Measurements from ENCODE around the gene GDPD5. TPM values are rescaled to one million over a fixed set of nuclear protein-coding genes. Genes with fewer than 3 reads are reported as not detected.

Gene GDPD5
- polyA plus RNA-seq, 3 donors, result 4.9 to 39.0 (median 7.6) TPM

DNA sequence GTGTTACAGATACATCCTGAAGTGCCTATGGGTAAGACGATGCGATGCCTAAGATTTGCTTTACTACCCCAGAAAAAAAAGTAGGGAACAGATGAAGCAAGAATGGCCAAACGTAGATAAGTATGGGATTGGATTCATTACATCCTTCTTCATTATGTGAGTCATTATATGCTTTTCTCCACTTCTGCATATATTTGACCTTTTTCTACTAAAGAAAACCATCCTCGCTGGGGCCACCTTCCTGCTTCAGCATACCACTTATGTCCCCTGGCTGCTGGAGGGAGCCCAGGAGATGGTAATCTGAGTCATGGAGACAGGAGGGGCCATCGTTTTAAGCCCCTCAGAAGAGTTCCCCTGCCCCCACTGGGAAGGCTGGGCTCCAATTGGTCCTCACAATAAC is 78.3 kb downstream of the GDPD5 start:
- intact Hi-C loops (cut with micrococcal nuclease), result no loop called here
- TF ChIP-seq, protein P1, sequence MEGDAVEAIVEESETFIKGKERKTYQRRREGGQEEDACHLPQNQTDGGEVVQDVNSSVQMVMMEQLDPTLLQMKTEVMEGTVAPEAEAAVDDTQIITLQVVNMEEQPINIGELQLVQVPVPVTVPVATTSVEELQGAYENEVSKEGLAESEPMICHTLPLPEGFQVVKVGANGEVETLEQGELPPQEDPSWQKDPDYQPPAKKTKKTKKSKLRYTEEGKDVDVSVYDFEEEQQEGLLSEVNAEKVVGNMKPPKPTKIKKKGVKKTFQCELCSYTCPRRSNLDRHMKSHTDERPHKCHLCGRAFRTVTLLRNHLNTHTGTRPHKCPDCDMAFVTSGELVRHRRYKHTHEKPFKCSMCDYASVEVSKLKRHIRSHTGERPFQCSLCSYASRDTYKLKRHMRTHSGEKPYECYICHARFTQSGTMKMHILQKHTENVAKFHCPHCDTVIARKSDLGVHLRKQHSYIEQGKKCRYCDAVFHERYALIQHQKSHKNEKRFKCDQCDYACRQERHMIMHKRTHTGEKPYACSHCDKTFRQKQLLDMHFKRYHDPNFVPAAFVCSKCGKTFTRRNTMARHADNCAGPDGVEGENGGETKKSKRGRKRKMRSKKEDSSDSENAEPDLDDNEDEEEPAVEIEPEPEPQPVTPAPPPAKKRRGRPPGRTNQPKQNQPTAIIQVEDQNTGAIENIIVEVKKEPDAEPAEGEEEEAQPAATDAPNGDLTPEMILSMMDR (IDR thresholded peaks at IDR 0.05), result no peak
- no peak for DNase-seq

DNA sequence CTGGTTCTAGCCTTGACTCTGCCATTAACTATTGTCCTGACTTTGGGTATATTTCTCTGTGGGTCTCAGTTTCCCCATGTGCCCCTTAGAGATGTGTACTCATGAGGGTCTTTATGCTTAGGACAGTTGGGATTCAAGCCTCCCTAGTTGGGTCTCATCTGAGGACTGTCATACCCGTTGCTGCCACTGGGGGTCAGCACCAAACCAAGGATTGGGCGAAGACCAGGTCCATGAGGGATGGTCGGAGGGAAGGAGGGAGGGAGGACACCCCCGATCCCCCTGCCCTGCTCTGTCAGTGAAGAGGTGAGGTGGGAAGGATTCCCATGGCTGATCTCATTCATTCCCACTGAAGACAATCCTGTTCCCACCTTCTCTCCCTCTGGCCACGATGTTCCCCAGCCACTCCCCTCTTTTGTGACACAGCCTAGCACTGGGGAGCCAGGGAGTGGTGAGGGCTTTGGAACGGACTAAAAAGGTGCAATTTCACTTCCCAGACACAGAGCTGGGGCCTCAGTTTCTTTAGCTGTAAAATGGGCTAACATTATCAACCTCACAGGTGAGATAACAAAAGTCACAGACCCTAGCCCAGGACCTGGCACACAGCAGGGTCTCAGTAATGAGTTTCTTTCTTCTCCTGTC is 80.3 kb downstream of the GDPD5 start:
- 0% methylated on average over 2 of the region's 6 CpGs for WGBS (ENCODE audit: insufficient coverage)
- DNase-seq, result peak; percentile 36 to 57 (median 56)
- Histone ChIP-seq H3K27ac (ENCODE audit: low read depth in 1 of 2, low read length in 2 of 2) (no peak overlapping the region), H3K4me2 (replicated peaks; ENCODE audit: extremely low read depth, low read length, poor library complexity, severe bottlenecking) (no peak overlapping the region), H3K9me3 (replicated peaks in 1 of 2; ENCODE audit: control insufficient read depth in 1 of 2, insufficient read depth in 1 of 2, low read length in 2 of 2) (no peaks in the 10 kb centered on the region), H3K27me3 (ENCODE audit: control insufficient read depth in 2 of 2, insufficient read depth in 2 of 2, low read length in 2 of 2) (no peaks in the 10 kb centered on the region), H3K4me3 (replicated peaks in 1 of 3; ENCODE audit: low read depth in 2 of 3, low read length in 3 of 3) (no peak overlapping the region), H3K79me2 (ENCODE audit: insufficient read depth, low read length) (no peaks in the 10 kb centered on the region), H3K4me1 (ENCODE audit: control insufficient read depth in 1 of 2, insufficient read depth in 2 of 2, low read length in 2 of 2) (no peaks in the 10 kb centered on the region), H2AFZ (ENCODE audit: insufficient read depth, low read depth, low read length, poor library complexity, severe bottlenecking) (no peak overlapping the region), H3K9ac (ENCODE audit: insufficient read depth, low read length, poor library complexity, severe bottlenecking) (no peak overlapping the region), H4K20me1 (ENCODE audit: insufficient read depth, low read length) (no peaks in the 10 kb centered on the region), H3K36me3 (replicated peaks in 1 of 2; ENCODE audit: control insufficient read depth in 1 of 2, insufficient read depth in 2 of 2, low read length in 2 of 2) (no peaks in the 10 kb centered on the region)
- no peak overlapping the region for H3K4me3 Mint-ChIP-seq
- peaks cover 7 to 8% of the 10 kb centered on the region in 2 donors for H3K36me3 Mint-ChIP-seq
- TF ChIP-seq, protein P1 (IDR thresholded peaks at IDR 0.05), result peak; percentile 98
- H3K27me3 Mint-ChIP-seq (ENCODE audit: low read depth in 3 of 3), result peaks cover 0 to 4% (median 0%) of the 10 kb centered on the region in 3 donors
- no peaks in the 10 kb centered on the region for H3K4me1 Mint-ChIP-seq
- H3K27ac Mint-ChIP-seq, result no peak overlapping the region
- no peaks in the 10 kb centered on the region for H3K9me3 Mint-ChIP-seq
- intact Hi-C loops (cut with micrococcal nuclease), result loop anchor here (1.0 kb wide), 1 partner anchor 87 kb away; no protein-coding TSS in a partner anchor

More for the DNA sequence above, 78.3 kb downstream of the GDPD5 start:
- no peak overlapping the region for H3K9ac ChIP-seq (ENCODE audit: insufficient read depth, low read length, poor library complexity, severe bottlenecking)
- H3K4me3 Mint-ChIP-seq, result no peak overlapping the region
- peaks cover 0 to 7% (median 2%) of the 10 kb centered on the region in 7 donors for H3K9me3 Mint-ChIP-seq
- no peak overlapping the region for H3K27ac Mint-ChIP-seq
- no CpG with 5 or more reads among the region's 5 CpGs for WGBS (ENCODE audit: insufficient coverage)
- no peaks in the 10 kb centered on the region for H3K79me2 ChIP-seq (ENCODE audit: insufficient read depth, low read length)
- H3K27ac ChIP-seq (ENCODE audit: low read depth in 1 of 2, low read length in 2 of 2), result no peak overlapping the region
- no peaks in the 10 kb centered on the region for H4K20me1 ChIP-seq (ENCODE audit: insufficient read depth, low read length)
- peaks cover 9 to 12% of the 10 kb centered on the region in 2 donors for H3K36me3 Mint-ChIP-seq
- no peak overlapping the region for H2AFZ ChIP-seq (ENCODE audit: insufficient read depth, low read depth, low read length, poor library complexity, severe bottlenecking)
- H3K36me3 ChIP-seq (replicated peaks in 1 of 2; ENCODE audit: control insufficient read depth in 1 of 2, insufficient read depth in 2 of 2, low read length in 2 of 2), result peaks cover 0 to 8% of the 10 kb centered on the region in 2 donors
- H3K27me3 Mint-ChIP-seq (ENCODE audit: low read depth in 3 of 3), result peaks cover 1 to 4% (median 4%) of the 10 kb centered on the region in 3 donors
- no peaks in the 10 kb centered on the region for H3K27me3 ChIP-seq (ENCODE audit: control insufficient read depth in 2 of 2, insufficient read depth in 2 of 2, low read length in 2 of 2)
- no peaks in the 10 kb centered on the region for H3K4me1 Mint-ChIP-seq
- no peak overlapping the region for H3K4me2 ChIP-seq (replicated peaks; ENCODE audit: extremely low read depth, low read length, poor library complexity, severe bottlenecking)
- H3K4me1 ChIP-seq (ENCODE audit: control insufficient read depth in 1 of 2, insufficient read depth in 2 of 2, low read length in 2 of 2), result no peaks in the 10 kb centered on the region
- peaks cover 0 to 4% of the 10 kb centered on the region in 2 donors for H3K9me3 ChIP-seq (replicated peaks in 1 of 2; ENCODE audit: control insufficient read depth in 1 of 2, insufficient read depth in 1 of 2, low read length in 2 of 2)
- H3K4me3 ChIP-seq (replicated peaks in 1 of 3; ENCODE audit: low read depth in 2 of 3, low read length in 3 of 3), result no peak overlapping the region
